Stimulated activated CD4-positive, alpha-beta T cell treated with anti-CD3 and anti-CD28 coated beads, Interleukin-15, amount 100 ng/mL, for 48 hours (primary cell): ENCODE measurements around the gene ANKS1B.
"Not testable (repeated sequence)": the region's sequence is repeated elsewhere in the genome, so short reads cannot be mapped to it uniquely, and the experiment has no call there.

ENCODE experiments used
- DNase-seq, 2 donors: peaks; one replicate each; pipeline ENCODE4 v3.0.0-alpha.2; 2020; ENCODE audit warnings: low read depth in 2 of 2

The ANKS1B gene

DNA sequence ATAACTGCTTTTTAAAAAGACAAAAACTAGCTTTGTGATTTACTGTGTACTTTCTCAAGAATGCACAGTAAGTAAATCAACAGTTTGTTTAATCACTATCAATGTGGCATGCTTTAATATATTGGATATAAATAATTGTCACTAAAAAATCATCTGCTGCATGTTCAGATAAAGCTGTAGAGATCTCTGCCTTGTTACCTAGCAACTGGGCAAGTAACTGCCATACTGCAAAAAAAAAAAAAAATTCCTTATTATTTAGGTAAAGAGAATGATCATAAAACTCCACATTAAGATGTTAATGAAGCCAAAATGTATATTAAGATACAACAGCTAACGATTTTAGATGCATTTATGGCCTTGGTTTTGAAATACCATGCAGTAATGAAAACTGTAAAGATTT lies 1102.2 kb downstream of the ANKS1B start:
- DNase-seq: no peak

DNA sequence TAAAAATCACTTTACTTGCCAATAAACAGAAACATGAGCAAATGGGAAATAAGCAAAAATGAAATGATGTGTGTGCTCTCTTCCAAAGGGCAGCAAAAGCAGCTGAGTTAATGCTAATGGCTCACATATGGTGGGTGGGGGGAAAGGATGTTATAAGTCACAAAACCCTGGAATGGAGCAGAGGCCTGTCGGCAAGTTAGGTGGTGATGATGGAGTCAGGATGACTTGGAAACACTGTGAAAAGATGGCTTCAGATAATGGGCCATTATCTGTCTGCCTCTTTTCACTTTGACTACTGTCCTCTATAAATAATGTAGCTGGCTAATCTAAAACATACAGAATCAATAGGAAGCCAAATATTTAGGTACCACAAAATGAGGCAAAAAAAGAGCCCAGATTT lies 1111.0 kb downstream of the ANKS1B start:
- DNase-seq: no peak

DNA sequence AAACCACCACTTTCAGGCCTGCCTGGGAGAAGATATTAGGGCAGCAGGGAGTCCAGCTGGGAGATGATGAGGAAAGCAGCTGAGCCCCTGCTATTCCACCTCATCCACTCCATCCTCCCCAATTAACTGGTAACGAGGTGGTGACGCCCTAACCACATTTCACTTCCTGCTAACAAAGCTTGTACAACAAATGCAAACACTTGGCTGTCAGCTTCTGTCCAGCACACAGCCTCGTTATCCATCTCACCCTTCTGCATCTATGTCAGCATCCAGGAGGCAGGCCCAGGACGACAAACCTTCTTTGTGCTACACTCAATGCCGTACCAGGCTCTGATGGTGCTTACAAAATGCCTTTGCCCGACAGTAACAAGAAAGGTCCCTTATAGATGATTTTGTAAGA lies 1114.2 kb downstream of the ANKS1B start:
- DNase-seq: no peak

DNA sequence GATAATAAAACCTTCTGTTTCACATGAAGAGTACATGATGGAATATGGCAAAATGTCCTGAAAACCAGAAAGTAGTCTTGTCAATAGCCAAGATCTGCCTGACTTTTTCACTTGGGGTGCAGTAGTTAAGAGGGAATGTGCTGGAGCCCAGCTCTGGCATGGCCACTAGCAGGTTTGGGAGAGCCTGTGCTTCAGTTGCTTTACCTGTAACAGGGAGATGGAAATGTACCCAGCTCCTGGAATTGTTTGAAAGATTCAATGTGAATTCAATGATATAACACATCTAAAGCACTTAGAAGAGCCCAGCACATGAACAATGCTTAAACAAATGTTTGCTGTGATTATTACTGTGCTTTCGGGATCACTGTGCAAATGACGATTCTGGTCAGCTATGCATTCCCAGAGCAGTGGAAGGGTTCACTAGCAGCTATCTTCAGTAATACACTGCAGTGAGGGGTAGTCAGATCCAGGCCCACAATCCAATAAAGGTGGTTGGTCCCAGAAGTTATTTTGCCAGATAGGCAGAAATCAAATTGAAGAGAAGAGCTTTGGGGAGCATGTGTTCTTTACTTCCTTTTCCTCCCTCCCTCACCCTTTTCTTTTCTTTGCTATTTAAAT lies 1114.7 kb downstream of the ANKS1B start:
- DNase-seq: no peak

DNA sequence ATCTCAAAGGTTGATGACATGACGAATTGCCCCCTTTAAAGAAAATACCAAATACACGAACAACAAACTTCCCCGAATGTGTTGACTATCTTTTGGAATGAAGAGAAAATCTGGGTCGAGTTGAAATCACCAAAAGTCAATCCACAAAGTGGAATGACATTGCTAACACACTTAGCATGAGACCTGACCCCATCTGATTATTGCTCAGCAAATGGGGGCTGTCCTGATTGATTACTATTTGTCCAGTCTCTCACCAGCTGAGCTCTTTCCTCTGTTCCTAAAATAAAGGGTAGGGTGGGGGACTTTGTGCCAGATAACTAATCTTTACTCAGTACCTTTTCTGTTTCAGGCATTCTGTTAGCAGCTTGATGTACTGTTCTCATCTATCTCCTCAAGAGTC lies 1116.2 kb downstream of the ANKS1B start:
- DNase-seq: no peak

DNA sequence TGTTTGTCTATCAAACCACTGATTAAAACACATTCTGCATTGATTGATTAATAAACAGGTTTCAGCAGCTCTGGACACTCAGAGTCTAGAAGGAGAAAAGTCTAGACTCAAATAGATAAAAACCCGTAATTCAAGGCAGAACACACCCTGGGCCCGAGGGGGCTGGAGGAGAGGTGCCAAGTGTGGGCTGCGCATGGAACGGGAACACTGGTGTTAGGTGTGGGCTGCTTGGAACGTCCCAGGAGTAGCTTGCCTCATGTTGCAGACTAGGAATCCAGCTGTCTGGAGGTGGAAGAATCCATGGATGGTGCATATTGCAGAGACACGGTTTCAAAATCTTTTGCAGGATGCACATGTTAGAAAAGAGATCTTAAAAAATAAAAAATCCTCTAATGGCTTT lies 1116.7 kb downstream of the ANKS1B start:
- DNase-seq: no peak

DNA sequence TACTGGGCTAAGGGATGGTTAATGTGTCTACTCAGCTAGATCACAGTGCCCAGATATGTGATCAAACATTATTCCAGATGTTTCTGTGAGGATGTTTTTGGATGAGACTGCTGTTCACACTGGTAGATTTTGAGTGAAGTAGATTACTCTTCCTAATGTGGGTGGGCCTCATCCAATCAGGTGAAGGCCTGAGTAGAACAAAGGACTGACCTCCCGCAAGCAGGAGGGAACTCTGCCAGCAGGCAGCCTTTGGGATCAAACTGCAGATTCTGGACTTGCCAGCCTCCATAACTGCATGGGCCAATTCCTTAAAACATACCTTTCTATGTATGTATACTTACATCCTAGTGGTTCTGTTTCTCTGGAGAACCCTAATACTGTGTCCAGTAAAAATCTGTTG lies 1120.4 kb downstream of the ANKS1B start:
- no peak for DNase-seq

DNA sequence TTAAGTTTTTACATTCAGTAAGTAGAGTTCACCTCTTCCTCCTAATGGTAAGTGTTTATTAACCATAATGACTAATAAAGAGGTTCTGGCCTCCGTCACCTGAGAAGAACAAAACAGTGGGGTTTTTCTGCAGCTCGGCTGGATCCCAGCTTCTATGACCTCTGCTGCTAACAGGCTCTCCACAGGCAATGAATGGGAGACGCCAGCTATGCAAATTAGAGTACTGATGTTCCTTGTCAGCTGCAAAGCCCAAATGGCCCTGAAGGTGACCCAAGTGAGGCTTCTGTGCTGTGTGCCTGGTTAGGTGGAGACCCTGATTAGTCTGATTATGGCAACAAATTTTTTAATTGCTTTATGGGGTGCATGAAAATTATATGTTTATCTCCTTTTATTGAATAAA lies 1121.6 kb downstream of the ANKS1B start:
- no peak for DNase-seq

DNA sequence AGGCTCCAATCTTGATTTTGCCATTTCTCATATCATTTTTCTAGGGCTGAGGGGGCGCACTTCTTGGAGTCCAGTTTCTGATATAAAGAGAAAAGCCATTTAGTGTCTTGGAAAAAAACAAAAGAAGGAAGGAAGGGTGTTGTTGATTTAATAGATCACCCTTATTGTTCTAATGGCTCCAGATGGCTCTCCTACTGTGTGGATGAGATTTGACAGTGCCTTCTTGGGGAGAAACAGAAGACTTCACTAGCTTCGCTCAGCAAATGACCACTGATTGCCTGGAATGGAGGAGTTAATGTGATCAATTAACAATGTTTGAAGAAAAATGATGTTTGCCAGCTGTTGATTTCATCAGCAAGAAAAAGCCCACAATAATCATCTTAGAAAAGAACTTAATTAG lies 1123.5 kb downstream of the ANKS1B start:
- DNase-seq: no peak

DNA sequence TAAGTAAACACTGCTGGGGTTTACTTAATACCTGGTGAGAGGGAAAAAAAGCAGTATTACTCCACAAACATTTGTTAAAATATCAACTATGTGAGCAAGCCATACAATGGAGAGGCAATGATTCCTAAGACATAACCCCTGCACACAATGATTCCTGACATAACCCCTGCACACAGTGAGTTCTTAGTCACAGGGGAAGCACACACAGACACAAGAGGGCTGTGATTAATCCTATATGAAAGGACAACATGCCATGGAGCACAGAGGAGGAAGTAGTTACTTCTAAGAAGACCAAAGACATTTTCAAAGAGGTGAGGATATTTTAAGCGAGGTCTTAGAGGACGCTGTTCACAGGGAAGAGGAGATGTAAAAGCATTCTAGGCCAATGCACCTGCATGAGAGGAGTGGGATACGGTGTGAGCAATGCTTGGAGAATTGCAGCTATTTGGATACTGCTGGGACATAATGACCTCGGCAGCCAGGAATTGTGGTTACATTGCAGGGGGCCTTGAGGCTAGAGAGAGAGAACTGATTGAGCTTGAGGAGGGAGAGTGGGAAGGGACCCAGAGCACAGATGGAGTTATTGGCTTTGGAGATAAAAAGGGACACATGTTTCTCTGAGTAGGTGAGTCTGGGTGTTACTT lies 1127.7 kb downstream of the ANKS1B start:
- no peak for DNase-seq

DNA sequence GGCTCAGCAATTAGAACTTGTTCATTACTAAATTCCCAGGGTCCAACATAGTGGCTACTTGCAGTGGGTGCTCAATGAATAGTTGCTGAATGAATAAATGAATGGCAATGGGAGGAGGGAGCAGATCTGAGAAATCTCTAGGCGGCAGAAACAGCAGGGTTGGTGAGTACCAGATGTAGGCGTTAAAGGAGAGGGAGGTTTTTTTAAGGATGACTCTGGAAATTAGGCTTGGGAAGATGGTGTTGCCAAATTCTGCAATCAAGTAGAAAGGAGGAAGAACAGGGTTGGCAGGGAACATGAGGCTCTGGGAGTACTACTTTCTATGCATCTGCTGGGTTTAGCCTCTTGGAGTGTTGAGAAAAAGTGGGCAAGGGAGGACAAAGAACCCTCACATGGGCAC lies 1132.6 kb downstream of the ANKS1B start:
- DNase-seq: no peak

DNA sequence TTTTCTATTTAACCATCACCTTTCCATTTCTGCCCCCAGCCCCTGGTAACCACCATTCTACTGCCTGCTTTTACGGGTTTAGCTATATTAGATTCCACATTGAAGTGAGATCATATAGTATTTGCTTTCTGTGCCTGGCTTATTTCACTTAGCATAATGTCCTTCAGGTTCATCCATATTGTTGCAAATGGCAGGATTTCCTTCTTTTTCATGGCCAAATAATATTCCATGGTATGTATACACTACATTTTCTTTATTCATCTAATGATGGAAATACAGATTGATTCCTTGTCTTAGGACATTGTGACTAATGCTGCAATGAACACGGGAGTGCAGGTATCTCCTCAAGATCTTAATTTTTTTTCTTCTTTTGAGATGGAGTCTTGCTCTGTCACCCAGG lies 1137.5 kb downstream of the ANKS1B start:
- DNase-seq: no peak

DNA sequence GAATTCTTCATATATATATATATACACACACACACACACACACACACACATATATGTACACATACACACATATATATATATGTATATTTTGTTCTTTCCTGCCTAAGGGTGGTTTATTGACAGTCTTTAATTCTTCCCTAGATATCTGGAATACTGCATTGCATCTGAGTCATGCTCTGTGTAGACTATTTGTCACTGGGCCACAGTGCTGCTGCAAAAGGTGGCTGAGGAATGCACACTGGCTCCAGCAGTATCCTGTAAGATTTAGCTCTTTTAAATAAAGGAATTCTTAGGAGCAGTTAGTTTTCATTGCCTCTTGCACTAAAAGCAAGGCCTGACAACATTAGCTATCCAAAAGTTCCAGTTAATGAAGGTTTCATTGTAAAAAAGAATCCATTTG lies 1138.8 kb downstream of the ANKS1B start:
- DNase-seq: no peak

DNA sequence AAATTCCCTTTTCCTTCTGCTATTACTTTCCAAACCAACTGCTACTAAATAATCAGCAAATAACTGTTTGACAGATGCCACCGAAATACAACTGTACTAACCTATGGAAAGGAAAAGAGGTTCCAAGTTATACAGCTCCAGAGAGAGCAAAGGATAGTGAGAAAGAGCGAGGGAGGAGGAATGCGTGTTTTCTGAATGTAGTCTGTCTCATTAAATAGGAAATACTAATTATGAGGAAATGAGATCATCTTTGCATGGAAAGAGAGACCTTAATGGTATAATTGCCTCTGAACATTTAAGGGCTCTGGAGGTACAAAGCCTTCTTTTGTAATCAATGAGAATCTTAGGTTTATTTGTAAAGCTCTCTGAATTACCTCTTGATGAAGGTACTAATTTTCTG lies 1144.4 kb downstream of the ANKS1B start:
- DNase-seq: no peak

DNA sequence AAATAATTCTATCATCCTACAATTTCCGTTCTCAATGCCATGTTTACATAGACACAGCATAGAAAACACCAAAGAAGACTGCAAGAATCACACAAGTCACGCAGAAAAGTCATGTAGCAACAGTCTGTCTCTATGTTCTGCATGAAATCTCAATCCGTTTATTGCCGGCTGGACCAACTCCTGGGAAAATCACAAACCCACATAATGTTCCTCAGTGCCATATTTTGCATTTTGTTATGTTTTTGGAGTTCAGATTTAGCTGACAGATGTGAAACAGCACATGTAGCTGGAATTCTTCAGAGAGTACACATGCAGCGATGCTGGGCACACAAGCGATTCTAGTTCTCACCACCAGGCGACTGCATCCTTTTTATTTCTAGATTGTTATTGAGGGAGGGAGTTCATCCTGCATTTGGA lies 1146.5 kb downstream of the ANKS1B start:
- no peak for DNase-seq

DNA sequence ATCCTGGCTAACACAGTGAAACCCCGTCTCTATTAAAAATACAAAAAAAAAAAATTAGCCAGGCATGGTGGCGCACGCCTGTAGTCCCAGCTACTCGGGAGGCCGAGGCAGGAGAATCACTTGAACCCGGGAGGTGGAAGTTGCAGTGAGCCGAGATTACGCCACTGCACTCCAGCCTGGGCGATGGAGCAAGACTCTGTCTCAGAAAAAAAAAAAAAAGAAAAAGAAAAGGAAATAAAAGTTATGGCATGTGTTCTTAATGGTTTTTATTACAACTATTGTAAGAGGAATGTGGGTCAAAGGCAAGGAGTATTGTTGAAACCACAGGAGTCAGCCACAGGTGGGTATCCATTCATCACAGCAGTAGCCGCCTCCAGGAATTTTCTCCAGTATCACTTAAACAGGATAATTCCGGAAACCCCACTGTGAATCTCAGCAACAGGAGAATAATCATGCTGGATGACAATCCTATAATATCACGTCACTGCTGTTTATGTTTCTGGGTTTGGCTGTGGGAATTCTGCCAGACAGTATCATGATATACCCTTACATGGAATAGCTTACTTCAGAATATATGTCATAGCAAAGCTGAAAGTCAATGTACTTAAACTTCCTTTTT lies 1147.5 kb downstream of the ANKS1B start:
- DNase-seq: not testable (repeated sequence)

DNA sequence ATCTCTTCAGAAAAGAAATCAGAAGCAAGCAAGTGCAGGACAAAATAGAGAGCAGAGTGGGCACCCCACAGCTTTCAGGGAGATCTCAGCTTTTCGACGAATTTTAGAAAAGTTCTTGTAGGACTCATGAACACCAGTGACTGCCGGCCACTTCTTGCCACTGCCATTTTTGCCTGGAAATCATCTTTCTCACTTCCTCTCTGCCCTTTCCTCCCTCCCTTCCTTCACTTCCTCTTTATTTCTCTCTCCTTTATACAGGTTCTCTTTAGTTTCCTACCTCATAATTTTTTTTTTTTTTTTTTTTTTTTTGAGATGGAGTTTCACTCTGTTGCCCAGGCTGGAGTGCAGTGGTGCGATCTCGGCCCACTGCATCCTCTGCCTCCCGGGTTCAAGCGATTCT lies 1154.1 kb downstream of the ANKS1B start:
- no peak for DNase-seq

DNA sequence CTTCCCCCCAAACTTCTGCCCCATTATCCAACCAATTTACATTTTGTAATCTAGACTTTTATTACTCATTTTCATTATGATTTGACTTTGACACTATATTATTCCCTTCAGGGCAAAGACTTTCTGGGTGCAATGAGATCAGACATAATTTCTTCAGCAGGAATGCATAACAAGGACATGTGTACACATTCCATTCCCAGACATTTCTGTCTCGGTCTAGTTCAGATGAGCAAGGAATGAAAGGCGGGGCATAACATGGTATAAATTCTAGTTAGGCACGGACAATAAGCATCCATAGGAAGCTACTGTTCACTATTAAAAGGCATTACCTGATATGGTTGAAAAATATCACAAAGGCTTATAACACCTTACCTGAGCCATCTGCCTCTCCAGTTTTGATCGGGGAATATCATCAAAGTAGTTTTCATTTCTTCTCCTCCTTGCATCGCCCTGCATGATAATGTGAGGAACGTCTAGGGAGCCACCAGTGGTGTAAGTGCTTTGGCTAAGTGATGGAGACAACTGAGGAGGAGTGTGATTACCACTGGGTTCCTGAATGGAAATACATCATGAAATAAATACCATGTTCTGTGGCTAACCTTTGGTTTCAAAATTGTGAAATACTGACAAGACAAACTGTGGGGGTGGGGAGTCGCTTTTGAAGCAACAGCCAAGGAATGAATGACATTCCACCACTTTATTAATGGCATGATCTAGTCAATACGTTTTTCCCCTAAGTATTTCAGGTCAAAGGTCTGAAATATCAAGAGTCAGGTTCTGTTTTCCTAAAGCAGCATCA lies 1155.7 kb downstream of the ANKS1B start:
- DNase-seq: no peak

DNA sequence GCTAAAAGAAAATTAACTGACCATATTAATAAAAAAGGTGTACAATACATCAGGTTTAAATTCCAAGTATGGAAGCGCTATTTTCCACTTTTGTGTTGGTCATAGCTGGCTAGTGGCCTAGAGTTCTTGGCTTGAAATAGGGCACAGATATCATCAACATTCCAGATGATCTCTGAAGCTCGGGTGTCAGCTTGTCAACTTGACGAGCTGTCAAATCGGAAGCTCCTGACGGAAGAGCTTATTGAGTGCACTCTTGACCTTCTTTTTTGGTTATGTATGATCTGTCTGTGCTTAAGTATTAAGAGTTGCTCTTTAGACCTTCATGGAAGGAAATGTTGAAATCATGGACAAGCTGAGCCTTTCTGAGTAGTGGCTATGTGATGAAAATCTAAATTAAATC lies 1161.7 kb downstream of the ANKS1B start:
- DNase-seq: no peak

DNA sequence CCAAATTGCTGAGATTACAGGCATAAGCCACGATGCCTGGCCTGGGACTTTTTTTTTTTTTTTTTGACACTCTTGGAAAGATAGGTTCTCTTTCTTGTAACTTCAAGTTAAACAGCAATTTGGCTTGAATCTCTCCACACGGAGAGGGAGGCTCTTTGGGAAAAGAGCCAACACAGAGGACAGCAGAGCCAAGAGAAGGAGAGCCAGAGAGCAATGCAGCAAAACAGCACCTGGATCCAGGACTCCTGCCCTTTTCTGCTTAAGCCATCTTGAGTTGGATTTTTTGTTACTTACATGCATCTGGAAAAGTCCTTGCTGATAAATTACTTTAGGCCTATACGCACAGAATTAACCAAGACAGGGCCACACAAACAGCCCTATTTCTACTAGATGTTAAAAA lies 1162.9 kb downstream of the ANKS1B start:
- no peak for DNase-seq

DNA sequence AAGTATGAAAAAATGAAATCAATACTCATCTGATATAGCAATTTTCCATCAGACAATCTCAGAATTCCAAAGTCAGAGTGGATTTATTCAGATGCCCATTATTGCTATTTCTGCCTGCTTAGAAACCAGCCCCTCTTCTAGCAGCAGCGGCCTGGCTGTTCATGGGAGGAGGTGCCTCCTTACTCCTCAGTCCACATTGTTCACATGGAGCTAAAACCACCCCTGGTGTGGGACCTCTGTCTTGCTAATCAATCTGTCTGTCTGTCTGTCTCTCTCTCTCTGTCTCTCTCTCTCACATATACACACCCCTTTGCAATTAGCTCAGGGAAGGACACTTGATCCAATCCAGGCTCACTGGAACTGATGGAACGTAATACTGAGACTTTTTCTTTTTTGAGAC lies 1163.5 kb downstream of the ANKS1B start:
- no peak for DNase-seq

DNA sequence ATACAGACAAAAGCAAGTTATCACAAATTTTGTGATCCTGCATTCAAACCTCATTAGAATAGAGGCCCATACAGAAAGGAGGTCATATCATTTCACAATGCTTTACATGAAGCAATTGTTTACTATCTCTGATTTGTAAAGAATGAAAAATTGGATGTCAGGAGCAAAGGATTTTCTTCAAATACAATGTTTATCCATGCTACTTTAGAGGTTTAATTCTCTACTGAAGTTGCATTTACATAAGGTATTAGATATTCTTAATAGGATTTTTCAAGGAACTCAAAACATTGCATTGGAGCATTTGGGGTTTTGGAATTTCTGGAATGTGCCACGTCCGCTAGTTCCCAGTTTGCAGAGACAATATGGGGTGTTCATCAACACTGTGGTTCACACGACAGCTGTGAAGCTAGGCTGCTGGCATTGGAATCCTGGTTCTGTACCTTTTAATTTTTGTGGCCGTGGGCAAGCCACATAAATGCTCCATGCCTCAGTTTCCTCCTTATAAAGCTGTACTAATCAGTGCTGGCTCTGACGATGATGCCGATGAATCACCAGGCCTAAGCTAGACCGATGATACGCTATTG lies 1164.8 kb downstream of the ANKS1B start:
- DNase-seq: no peak
